Tibial nerve (tissue), 4 donors: Measurements from ENCODE around the gene PNMA5.

Experiments
- EP300 ChIP-seq, 2 donors: sonication (generic); formaldehyde crosslinking; IDR thresholded peaks; one replicate each; pipeline ENCODE4 v1.6.1; 2017; ENCODE audit warnings: antibody characterized with exemption in 2 of 2, mild to moderate bottlenecking in 1 of 2
- POLR2A ChIP-seq, 2 donors: fragments of 450-650 bp; IDR thresholded peaks; one replicate each; pipeline ENCODE4 v1.6.1; 2017; ENCODE audit warnings: antibody characterized with exemption in 2 of 2, mild to moderate bottlenecking in 2 of 2, moderate library complexity in 2 of 2
- TF ChIP-seq, protein P1 (sequence below), 5 experiments: fragments of 200-600 bp in 3 of 5; fragments of 450-650 bp in 2 of 5; sonication (generic) in 3 of 5; IDR thresholded peaks; one replicate each; pipeline ENCODE4 v1.5.1; 2016 to 2019; ENCODE audit warnings: antibody characterized with exemption in 5 of 5, mild to moderate bottlenecking in 3 of 5, moderate library complexity in 2 of 5

DNA sequence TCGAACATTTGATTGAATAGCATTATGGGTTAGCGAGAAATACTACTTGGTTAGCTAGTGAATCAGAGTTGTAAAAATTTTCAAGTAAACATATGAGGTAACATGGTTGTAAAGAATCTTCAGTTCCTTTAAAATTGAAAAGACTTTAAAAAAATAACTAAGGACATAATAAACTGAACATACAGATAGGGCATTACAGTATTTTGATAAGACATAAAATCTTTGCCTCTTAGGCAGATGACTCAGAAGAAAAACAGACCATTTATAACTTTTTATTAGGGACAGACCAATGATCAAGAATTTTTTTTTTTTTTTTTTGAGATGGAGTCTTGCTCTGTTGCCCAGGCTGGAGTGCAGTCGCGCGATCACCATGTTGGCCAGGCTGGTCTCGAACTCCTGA, 43.1 kb downstream of the PNMA5 start:
- TF ChIP-seq, protein P1, sequence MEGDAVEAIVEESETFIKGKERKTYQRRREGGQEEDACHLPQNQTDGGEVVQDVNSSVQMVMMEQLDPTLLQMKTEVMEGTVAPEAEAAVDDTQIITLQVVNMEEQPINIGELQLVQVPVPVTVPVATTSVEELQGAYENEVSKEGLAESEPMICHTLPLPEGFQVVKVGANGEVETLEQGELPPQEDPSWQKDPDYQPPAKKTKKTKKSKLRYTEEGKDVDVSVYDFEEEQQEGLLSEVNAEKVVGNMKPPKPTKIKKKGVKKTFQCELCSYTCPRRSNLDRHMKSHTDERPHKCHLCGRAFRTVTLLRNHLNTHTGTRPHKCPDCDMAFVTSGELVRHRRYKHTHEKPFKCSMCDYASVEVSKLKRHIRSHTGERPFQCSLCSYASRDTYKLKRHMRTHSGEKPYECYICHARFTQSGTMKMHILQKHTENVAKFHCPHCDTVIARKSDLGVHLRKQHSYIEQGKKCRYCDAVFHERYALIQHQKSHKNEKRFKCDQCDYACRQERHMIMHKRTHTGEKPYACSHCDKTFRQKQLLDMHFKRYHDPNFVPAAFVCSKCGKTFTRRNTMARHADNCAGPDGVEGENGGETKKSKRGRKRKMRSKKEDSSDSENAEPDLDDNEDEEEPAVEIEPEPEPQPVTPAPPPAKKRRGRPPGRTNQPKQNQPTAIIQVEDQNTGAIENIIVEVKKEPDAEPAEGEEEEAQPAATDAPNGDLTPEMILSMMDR (IDR thresholded peaks at IDR 0.05) = no peak
- no peak for TF ChIP-seq POLR2A (IDR thresholded peaks at IDR 0.05)
- no peak for TF ChIP-seq EP300 (IDR thresholded peaks at IDR 0.05)
